ENCODE data around the gene CTNNA3.

CTNNA3 gene

DNA sequence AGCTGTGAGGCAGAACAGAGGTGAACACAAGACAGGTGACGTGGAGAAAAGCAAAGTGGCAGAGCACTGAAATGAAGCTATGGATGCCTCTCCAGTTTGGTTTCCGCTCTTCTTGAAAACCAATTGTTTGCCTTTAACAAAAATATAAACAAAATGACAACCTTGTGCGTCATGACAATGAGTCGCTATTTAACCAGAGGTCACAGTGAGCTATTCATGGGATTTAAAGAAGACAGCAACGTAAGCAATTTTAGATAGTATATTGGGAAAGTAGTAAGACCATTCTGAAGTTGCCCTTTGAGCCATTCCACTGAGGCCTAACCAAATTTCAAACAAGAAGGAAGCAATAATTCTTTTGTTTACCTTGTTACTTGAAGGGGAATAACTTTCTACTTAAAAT, 785.3 kb downstream of the CTNNA3 start:
- no peak overlapping the region for H3K4me3 ChIP-seq (ENCODE audit: low read depth, low read length)
- in situ Hi-C loops (cut with HindIII; ENCODE audit: low sequenced_read_pairs) = no loop called here
- no peak for DNase-seq (ENCODE audit: low read depth, low spot score)
- TF ChIP-seq, protein P1, sequence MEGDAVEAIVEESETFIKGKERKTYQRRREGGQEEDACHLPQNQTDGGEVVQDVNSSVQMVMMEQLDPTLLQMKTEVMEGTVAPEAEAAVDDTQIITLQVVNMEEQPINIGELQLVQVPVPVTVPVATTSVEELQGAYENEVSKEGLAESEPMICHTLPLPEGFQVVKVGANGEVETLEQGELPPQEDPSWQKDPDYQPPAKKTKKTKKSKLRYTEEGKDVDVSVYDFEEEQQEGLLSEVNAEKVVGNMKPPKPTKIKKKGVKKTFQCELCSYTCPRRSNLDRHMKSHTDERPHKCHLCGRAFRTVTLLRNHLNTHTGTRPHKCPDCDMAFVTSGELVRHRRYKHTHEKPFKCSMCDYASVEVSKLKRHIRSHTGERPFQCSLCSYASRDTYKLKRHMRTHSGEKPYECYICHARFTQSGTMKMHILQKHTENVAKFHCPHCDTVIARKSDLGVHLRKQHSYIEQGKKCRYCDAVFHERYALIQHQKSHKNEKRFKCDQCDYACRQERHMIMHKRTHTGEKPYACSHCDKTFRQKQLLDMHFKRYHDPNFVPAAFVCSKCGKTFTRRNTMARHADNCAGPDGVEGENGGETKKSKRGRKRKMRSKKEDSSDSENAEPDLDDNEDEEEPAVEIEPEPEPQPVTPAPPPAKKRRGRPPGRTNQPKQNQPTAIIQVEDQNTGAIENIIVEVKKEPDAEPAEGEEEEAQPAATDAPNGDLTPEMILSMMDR (IDR thresholded peaks at IDR 0.05; ENCODE audit: low read depth, low read length) = no peak

DNA sequence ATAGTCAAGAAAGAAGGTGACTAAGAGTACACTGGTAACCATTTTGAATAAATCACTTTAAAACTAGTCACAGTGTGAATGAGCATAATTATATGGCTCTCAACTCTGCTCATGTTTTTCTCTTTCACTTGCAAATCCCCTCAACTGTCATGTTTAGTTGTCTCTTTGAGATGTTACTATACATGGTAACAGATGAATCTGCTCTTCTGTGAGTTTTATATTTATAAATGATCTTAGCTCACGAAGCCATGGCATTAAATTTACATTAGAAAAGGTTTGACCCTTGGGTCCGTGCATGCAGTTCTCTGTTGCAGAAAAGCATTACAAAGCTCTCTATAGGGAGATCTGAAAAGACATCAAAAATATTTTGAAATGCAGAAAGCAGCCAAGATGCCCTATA, 803.1 kb downstream of the CTNNA3 start:
- no peak for DNase-seq (ENCODE audit: low read depth, low spot score)
- in situ Hi-C loops (cut with HindIII; ENCODE audit: low sequenced_read_pairs) = no loop called here
- TF ChIP-seq, protein P1 (IDR thresholded peaks at IDR 0.05; ENCODE audit: low read depth, low read length) = no peak
- H3K4me3 ChIP-seq (ENCODE audit: low read depth, low read length) = no peak overlapping the region

DNA sequence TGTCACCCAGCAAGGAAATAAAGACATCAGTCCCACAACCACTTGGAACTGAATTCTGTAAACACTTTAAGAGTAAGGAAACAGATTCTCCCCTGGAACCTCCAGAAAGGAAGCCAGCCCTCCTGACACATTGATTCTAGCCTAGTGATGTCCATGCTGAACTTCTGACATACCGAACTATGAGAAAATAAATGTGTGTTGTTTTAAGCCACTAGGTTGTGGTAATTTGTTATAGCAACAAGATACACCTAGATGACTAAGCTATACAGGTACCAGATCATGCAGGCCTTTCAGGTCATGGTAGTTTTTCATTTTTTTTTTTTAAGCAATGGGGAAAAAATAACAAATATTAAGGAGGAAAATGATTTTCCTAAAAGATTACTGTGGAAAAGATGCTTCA, 807.8 kb downstream of the CTNNA3 start:
- DNase-seq (ENCODE audit: low read depth, low spot score) = no peak
- H3K4me3 ChIP-seq (ENCODE audit: low read depth, low read length) = no peak overlapping the region
- TF ChIP-seq, protein P1 (IDR thresholded peaks at IDR 0.05; ENCODE audit: low read depth, low read length) = no peak
- in situ Hi-C loops (cut with HindIII; ENCODE audit: low sequenced_read_pairs) = no loop called here

DNA sequence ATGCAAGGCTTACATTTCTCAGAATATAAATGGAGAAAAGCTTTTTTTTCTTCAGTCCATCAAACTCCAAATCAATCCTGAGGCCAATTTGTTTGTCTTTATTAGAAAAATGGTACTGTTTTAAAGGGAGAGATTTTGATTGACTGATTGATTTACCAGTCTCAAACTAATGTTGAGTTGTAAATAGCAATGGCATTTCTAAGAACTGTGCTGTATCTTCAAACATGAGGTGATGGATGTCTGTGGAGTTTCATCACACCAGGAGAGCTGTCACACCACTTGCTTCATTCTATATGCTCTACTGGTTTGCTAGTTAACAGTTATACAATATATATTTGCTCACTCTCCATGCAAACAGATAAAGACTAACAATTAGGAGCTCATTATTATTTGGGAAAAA, 809.1 kb downstream of the CTNNA3 start:
- TF ChIP-seq, protein P1 (IDR thresholded peaks at IDR 0.05; ENCODE audit: low read depth, low read length) = no peak
- no peak for DNase-seq (ENCODE audit: low read depth, low spot score)
- in situ Hi-C loops (cut with HindIII; ENCODE audit: low sequenced_read_pairs) = no loop called here
- no peak overlapping the region for H3K4me3 ChIP-seq (ENCODE audit: low read depth, low read length)

DNA sequence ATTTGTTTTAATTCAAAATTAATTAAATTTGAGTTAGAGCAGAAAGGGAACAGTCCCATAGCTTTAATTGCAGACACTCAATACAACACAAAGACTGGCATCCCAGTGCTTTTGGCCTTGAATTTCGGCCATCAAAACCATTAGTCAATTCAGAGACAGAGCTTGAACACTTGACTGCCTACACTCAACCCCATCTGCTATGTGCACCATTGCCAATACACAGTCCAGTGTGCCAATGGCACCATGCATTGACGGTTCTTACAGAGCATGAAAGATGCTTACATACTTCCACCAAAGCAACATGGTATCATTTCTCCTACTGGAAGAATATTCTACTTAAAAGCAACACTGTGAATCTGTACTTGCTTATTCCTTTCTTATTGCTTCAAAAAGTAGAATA, 813.7 kb downstream of the CTNNA3 start:
- no peak for DNase-seq (ENCODE audit: low read depth, low spot score)
- H3K4me3 ChIP-seq (ENCODE audit: low read depth, low read length) = no peak overlapping the region
- TF ChIP-seq, protein P1 (IDR thresholded peaks at IDR 0.05; ENCODE audit: low read depth, low read length) = no peak
- in situ Hi-C loops (cut with HindIII; ENCODE audit: low sequenced_read_pairs) = no loop called here

DNA sequence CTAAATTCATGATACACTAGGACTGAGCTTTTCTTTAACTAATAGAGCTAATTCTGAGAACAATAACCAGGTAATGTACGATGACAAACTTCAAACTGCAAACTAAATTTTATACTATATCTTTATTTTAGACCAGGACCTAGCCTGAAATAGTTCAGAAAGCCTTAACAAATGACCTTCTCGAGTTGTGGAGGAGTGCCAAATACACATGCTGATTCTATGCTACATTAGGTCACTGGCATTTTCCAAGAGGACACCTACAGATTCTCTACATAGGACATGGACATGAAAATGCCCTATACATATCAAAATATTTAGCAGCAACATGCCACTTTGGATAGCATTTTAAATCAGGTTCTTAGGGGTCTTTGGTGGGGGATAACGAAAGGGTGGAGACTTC, 814.2 kb downstream of the CTNNA3 start:
- no peak for DNase-seq (ENCODE audit: low read depth, low spot score)
- H3K4me3 ChIP-seq (ENCODE audit: low read depth, low read length) = no peak overlapping the region
- TF ChIP-seq, protein P1 (IDR thresholded peaks at IDR 0.05; ENCODE audit: low read depth, low read length) = no peak
- in situ Hi-C loops (cut with HindIII; ENCODE audit: low sequenced_read_pairs) = no loop called here

DNA sequence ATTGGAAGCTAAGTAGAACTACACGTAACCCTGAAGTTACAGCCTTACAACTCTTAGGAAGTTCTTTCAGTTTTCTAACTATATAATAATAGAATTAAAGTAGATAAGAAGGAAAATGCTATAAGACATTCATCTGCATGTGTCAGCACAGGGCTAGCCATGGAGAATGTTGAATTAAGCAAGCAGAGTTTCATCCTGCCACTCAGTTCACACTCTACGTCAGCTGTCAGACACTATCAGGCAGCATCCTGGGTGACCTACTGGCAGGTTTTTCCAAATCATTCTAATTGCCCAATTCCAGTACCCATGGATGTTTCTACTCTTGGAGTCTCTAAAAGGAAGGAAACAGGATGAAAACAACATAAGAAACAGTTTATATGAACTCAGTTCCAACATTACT, 815.2 kb downstream of the CTNNA3 start:
- in situ Hi-C loops (cut with HindIII; ENCODE audit: low sequenced_read_pairs) = no loop called here
- no peak overlapping the region for H3K4me3 ChIP-seq (ENCODE audit: low read depth, low read length)
- DNase-seq (ENCODE audit: low read depth, low spot score) = no peak
- TF ChIP-seq, protein P1 (IDR thresholded peaks at IDR 0.05; ENCODE audit: low read depth, low read length) = no peak
